ENCODE measurements around the gene SULT1C2.

DNA sequence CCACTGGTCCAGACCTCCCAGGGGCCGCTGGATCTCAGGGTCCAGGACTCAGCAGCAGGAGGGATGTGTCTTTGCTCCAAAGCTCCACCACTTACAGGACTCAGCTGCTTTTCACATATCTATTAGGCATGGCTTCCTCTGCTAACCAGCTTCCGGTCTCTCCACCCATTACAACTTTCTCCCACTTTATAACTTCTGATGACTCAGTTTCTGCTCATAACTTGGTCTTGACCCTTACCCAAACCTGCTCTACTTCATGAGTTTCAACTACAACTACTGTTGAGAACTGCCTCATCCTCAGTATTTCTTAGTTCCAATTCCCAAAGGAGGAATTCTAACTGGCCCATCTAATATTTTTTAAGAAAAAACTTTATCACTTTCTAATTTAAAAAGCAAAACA is 17.2 kb downstream of the SULT1C2 start:
- TF ChIP-seq CTCF (conservative IDR thresholded peaks at IDR 0.05) (no peak), EZH2 (IDR thresholded peaks at IDR 0.05; ENCODE audit: low read depth) (no peak)

Data from PC-9 (cell line).